ENCODE results near the gene CACNB2. TPM values are rescaled to one million over a fixed set of nuclear protein-coding genes. Genes with fewer than 3 reads are reported as not detected.
A peak's percentile ranks its signal among the peaks of the same experiment; 100 is the strongest.

The CACNB2 gene
- total and polyA plus RNA-seq, 2 experiments from 2014 or later: 101 to 172 TPM

DNA sequence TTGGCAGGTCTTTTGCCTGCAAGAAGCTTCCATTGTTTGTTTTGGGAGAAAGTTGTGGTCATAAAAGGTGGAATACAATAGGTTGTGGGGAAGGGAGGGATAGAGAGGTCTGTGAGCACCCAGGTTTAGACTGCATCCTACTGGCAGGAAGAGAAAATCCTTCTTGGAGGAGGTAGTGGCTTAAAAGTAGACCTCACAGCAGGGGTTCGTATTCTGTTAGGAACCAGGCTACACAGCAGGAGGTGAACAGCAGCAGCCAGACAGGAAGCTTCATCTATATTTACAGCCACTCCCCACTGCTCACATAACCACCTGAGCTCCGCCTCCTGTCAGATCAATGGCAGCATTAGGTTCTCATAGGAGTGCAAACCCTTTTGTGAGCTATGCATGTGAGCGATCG is 265.9 kb downstream of the CACNB2 start:
- TF ChIP-seq, protein P1, sequence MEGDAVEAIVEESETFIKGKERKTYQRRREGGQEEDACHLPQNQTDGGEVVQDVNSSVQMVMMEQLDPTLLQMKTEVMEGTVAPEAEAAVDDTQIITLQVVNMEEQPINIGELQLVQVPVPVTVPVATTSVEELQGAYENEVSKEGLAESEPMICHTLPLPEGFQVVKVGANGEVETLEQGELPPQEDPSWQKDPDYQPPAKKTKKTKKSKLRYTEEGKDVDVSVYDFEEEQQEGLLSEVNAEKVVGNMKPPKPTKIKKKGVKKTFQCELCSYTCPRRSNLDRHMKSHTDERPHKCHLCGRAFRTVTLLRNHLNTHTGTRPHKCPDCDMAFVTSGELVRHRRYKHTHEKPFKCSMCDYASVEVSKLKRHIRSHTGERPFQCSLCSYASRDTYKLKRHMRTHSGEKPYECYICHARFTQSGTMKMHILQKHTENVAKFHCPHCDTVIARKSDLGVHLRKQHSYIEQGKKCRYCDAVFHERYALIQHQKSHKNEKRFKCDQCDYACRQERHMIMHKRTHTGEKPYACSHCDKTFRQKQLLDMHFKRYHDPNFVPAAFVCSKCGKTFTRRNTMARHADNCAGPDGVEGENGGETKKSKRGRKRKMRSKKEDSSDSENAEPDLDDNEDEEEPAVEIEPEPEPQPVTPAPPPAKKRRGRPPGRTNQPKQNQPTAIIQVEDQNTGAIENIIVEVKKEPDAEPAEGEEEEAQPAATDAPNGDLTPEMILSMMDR (IDR thresholded peaks at IDR 0.05; ENCODE audit: low read depth, low read length): no peak
- peaks cover 6% of the 10 kb centered on the region for H3K4me1 ChIP-seq (ENCODE audit: low read depth)
- peak overlapping the region; percentile 60 for H3K27ac ChIP-seq
- no peak overlapping the region for H3K4me3 ChIP-seq
- H3K9me3 ChIP-seq (ENCODE audit: low read depth): no peaks in the 10 kb centered on the region
- no peaks in the 10 kb centered on the region for H3K36me3 ChIP-seq
- no peaks in the 10 kb centered on the region for H3K27me3 ChIP-seq
- no peak for DNase-seq (ENCODE audit: low read depth in 1 of 2, low spot score in 1 of 2)

DNA sequence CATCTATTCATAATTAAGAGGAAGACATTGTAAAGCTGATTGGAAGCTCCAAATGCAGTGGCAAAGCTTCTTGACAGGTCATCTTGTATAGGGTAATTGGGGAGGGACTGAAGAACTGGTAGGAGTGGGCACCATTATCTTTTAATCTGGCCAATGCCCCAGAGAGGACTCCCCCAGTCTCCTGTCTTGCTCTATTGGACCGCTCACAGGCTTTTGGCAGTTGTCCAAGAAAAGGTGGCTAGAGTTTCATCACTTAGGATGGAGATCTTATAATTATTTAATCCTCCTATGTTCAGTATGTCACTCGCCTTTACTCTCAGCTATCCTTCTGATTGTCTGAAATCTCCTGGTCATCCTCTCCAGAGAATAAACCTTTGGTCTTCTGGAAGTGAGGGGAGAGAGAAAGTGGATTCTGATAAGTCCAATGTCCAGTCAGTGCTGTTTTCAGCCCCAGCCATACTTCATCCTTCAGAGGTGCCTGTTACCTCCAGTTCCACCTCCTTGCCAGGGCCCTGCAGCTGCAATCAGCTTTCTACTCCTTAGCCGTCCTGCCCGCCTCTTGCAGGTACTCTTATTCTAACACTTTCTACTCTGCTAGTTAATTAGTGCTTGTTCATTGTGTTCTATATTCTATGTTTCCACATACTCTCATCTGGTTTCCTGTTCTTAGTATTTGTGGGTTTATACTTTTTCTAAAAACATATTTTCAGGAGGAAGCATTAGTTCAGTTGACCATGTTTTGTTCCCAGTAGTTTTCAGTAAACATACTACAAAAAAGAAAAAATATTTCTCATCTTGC is 269.6 kb downstream of the CACNB2 start:
- Histone ChIP-seq H3K9me3 (ENCODE audit: low read depth) (no peaks in the 10 kb centered on the region), H3K36me3 (no peaks in the 10 kb centered on the region), H3K27me3 (no peaks in the 10 kb centered on the region), H3K4me3 (no peak overlapping the region), H3K4me1 (ENCODE audit: low read depth) (peaks cover 14% of the 10 kb centered on the region), H3K27ac (no peak overlapping the region)
- no peak for DNase-seq (ENCODE audit: low read depth in 1 of 2, low spot score in 1 of 2)
- TF ChIP-seq, protein P1 (IDR thresholded peaks at IDR 0.05; ENCODE audit: low read depth, low read length): no peak

DNA sequence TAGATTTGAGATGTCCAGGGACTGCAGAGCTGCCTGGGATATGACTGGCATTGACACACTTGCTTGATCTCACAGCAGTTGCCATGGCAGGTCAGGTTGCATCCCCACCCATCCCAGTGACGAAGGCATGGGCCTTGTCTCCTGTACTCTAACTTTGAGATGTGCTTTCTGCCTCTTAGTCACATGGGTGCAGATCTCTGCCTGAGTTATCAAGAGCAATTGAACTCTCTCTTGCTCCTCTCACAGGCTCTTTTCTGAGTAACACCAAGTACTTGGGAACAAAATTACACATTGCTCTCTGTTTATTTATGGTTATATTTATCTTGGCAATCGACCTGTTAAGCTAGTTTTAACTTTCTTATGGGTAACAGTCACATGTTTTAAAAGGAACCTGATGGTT is 273.8 kb downstream of the CACNB2 start:
- no peaks in the 10 kb centered on the region for H3K9me3 ChIP-seq (ENCODE audit: low read depth)
- H3K27ac ChIP-seq: peak overlapping the region; percentile 70
- peaks cover 17% of the 10 kb centered on the region for H3K4me1 ChIP-seq (ENCODE audit: low read depth)
- H3K27me3 ChIP-seq: no peaks in the 10 kb centered on the region
- H3K36me3 ChIP-seq: no peaks in the 10 kb centered on the region
- TF ChIP-seq, protein P1 (IDR thresholded peaks at IDR 0.05; ENCODE audit: low read depth, low read length): no peak
- no peak overlapping the region for H3K4me3 ChIP-seq
- DNase-seq (ENCODE audit: low read depth in 1 of 2, low spot score in 1 of 2): peak in 1 of 2 donors; percentile 55

DNA sequence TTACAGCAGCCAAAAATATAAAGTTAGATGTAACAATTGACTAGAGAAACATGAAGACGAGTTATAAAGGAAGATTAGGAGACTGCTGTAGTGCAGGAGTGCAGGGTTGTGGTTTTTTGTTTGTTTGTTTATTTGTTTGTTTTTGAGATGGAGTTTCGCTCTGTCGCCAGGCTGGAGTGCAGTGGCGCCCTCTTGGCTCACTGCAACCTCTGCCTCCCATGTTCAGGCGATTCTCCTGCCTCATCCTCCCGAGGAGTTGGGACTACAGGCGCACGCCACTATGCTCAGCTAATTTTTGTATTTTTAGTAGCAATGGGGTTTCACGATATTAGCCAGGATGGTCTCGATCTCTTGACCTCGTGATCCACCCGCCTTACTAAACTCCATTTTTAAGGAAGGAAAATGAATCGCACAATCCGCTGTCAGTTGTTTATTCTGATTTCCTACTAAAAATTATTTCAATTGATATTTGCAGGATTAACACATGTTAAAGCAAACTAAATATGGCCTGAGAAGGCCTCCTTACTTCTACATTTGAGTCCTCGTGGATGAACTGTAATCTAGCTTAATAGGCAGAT is 277.8 kb downstream of the CACNB2 start:
- Histone ChIP-seq H3K27ac (no peak overlapping the region), H3K9me3 (ENCODE audit: low read depth) (no peaks in the 10 kb centered on the region), H3K36me3 (no peaks in the 10 kb centered on the region), H3K27me3 (no peaks in the 10 kb centered on the region), H3K4me1 (ENCODE audit: low read depth) (peaks cover 17% of the 10 kb centered on the region), H3K4me3 (no peak overlapping the region)
- DNase-seq (ENCODE audit: low read depth in 1 of 2, low spot score in 1 of 2): no peak
- TF ChIP-seq, protein P1 (IDR thresholded peaks at IDR 0.05; ENCODE audit: low read depth, low read length): no peak

DNA sequence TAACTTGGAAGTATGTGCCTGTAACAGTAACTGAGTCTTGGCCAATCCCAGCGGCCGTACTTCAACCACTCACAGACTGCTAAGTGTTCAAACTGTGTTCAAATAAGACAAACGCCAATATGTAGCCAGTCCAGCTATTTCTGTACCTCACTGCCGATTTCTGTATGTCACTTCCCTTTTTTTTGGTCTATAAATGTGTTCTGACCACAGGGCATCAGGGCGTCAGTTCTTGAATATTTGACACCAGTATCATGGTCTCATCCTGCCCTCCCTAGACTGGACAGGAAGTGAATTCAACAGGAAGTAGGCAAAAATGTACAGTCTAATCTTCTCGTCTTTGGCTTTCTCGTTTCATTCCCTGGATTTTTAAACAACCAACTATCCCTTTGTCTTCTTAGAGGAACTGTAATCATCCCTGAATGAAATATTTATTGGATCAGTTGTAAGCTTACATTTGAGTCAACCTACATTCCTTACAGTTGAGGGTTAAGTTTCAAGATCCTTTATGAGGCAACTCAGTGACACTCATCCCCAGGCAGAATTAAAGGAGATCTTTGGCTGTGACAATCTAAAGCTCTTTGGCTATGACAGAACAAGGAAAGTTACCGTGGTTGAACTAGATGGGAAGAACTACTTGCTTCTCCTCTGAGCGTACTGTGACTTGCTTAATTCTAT is 278.5 kb downstream of the CACNB2 start:
- H3K4me1 ChIP-seq (ENCODE audit: low read depth): peaks cover 16% of the 10 kb centered on the region
- TF ChIP-seq, protein P1 (IDR thresholded peaks at IDR 0.05; ENCODE audit: low read depth, low read length): no peak
- no peak overlapping the region for H3K27ac ChIP-seq
- H3K9me3 ChIP-seq (ENCODE audit: low read depth): no peaks in the 10 kb centered on the region
- DNase-seq (ENCODE audit: low read depth in 1 of 2, low spot score in 1 of 2): no peak
- H3K27me3 ChIP-seq: no peaks in the 10 kb centered on the region
- no peak overlapping the region for H3K4me3 ChIP-seq
- no peaks in the 10 kb centered on the region for H3K36me3 ChIP-seq

Data from cardiac muscle cell (in vitro differentiated cells and primary cell).